ENCODE results near the gene KLF2. TPM values are rescaled to one million over a fixed set of nuclear protein-coding genes. Genes with fewer than 3 reads are reported as not detected.
A peak's percentile ranks its signal among the peaks of the same experiment; 100 is the strongest.

Gene KLF2
- total RNA-seq, 1 donor from 2014 or later: 137 TPM

DNA sequence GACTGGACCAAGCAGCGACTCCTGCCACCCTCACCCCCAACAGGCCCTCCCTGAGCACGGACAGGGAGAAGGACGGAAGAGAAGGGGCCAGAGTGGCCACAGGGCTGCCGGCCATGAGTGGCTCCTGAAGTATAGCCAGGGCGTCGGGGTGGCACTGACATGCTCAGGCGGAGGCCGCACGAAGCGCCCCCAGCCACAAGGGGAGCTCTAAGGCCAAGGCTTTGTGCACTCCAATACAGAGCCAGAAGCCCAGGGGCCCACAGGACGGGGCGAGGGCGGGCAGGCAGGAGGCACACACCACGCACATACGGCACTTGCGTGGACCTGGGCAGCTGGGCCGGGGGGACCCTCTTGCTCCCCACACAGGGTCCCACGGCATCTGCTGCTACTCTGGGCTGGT lies 52.0 kb downstream of the KLF2 start:
- Histone ChIP-seq H3K4me3 (no peak overlapping the region), H3K36me3 (peaks cover 26% of the 10 kb centered on the region), H3K27me3 (ENCODE audit: low read depth) (no peaks in the 10 kb centered on the region), H3K4me1 (peaks cover 55% of the 10 kb centered on the region), H3K9me3 (no peaks in the 10 kb centered on the region), H3K27ac (peak overlapping the region; percentile 36)
- TF ChIP-seq, protein P1, sequence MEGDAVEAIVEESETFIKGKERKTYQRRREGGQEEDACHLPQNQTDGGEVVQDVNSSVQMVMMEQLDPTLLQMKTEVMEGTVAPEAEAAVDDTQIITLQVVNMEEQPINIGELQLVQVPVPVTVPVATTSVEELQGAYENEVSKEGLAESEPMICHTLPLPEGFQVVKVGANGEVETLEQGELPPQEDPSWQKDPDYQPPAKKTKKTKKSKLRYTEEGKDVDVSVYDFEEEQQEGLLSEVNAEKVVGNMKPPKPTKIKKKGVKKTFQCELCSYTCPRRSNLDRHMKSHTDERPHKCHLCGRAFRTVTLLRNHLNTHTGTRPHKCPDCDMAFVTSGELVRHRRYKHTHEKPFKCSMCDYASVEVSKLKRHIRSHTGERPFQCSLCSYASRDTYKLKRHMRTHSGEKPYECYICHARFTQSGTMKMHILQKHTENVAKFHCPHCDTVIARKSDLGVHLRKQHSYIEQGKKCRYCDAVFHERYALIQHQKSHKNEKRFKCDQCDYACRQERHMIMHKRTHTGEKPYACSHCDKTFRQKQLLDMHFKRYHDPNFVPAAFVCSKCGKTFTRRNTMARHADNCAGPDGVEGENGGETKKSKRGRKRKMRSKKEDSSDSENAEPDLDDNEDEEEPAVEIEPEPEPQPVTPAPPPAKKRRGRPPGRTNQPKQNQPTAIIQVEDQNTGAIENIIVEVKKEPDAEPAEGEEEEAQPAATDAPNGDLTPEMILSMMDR (IDR thresholded peaks at IDR 0.05): peak; percentile 39
- ATAC-seq (peak in 1 of 2 donors; percentile 6), DNase-seq (no peak)
- intact Hi-C loops (cut with DNase I): no loop called here

DNA sequence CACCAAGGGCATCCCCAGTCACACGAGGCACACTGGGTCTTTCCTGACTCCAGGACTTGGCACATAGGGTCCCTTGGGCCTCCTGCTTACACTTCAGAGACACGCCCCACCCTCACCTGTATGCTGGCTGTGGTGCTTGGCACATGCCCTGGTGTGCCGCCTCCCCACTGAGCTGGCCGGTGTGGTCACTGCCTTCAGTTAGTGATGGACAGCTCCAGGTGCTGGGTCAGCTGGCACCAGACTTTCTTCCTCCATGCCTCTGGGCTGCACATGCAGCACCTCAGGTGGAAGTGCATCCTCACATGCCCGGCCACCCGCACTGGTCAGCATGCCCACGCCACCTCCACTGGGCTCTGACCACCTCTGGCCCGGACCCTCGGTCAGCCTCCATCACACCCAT lies 52.9 kb downstream of the KLF2 start:
- DNase-seq: no peak
- ATAC-seq: no peak
- intact Hi-C loops (cut with DNase I): no loop called here

More for the DNA sequence above, 52.9 kb downstream of the KLF2 start:
- Histone ChIP-seq H3K27me3 (ENCODE audit: low read depth) (no peaks in the 10 kb centered on the region), H3K4me3 (no peak overlapping the region), H3K27ac (no peak overlapping the region), H3K4me1 (peaks cover 53% of the 10 kb centered on the region), H3K36me3 (peaks cover 26% of the 10 kb centered on the region), H3K9me3 (no peaks in the 10 kb centered on the region)
- TF ChIP-seq, protein P1 (IDR thresholded peaks at IDR 0.05): no peak

Other genes starting within 250 kb of the KLF2 start
- 319 TPM for gene TPM4, start 248.3 kb upstream of the KLF2 start, total RNA-seq
- 110 TPM for gene RAB8A, start 212.9 kb upstream of the KLF2 start, total RNA-seq
- 8.2 TPM for gene HSH2D, start 181.1 kb upstream of the KLF2 start, total RNA-seq
- gene CIB3, start 151.3 kb upstream of the KLF2 start, total RNA-seq: not detected
- gene FAM32A, start 139.4 kb upstream of the KLF2 start, total RNA-seq: 59.9 TPM
- 66.0 TPM for gene AP1M1, start 126.9 kb upstream of the KLF2 start, total RNA-seq
- gene EPS15L1, start 147.1 kb downstream of the KLF2 start, total RNA-seq: 40.3 TPM
- not detected for gene CALR3, start 171.3 kb downstream of the KLF2 start, total RNA-seq
- 6.6 TPM for gene C19orf44, start 171.6 kb downstream of the KLF2 start, total RNA-seq
- 35.4 TPM for gene CHERP, start 217.6 kb downstream of the KLF2 start, total RNA-seq
- gene SLC35E1, start 247.6 kb downstream of the KLF2 start, total RNA-seq: 47.3 TPM